K562 (cell line): ENCODE data around the gene GPR176. TPM values are rescaled to one million over a fixed set of nuclear protein-coding genes. Genes with fewer than 3 reads are reported as not detected.
A peak's percentile ranks its signal among the peaks of the same experiment; 100 is the strongest.

Experiments
- ATAC-seq: fragments of 200-7000 bp; cut with Tn5 transposase; 3 replicates; pipeline ENCODE4 v1.9.1; 2020; ENCODE audit warnings: moderate library complexity
- BruUV-seq: library from RNA; stranded (reverse); fragments of 400-500 nt; replicated peaks from 2 replicates; lab custom pipeline; 2021; lab: Mats Ljungman, UMichigan
- CTCF ChIA-PET: fragments of 300-600 bp; formaldehyde crosslinking; extraction: SDS; loops from one replicate; lab custom pipeline; 2021; ENCODE audit warnings: low intra/inter-chr PET ratio; lab: Yijun Ruan, JAX
- POLR2A ChIA-PET: fragments of 300-600, 350-650 bp; sonication (Branson Sonifier 250); formaldehyde crosslinking; extraction: SDS; loops from one replicate; lab custom pipeline; 2021; ENCODE audit warnings: antibody characterized with exemption, inconsistent platforms; lab: Yijun Ruan, JAX
- DNase-seq, 4 experiments: peaks; one replicate each; pipeline versions ENCODE4 v3.0.0 to v3.0.0-alpha.2; 2011 to 2018; ENCODE audit warnings: low spot score in 3 of 4, mixed read lengths in 3 of 4; ENCODE audit errors: extremely low read depth in 1 of 4
- FAIRE-seq: peaks from 2 replicates; lab custom pipeline; 2011; peaks lifted over from hg19 to GRCh38; lab: Jason Lieb, UNC
- H2AFZ ChIP-seq: 2 replicates; pipeline ENCODE4 v1.6.0; 2011; ENCODE audit warnings: low read depth, low read length, control low read depth, inconsistent platforms
- H3K27ac ChIP-seq: fragments of 200-600 bp; 3 replicates; pipeline ENCODE4 v1.8.0; 2011; ENCODE audit warnings: low read depth, mild to moderate bottlenecking, control low read depth, inconsistent platforms, low read length, moderate library complexity, mixed read lengths; ENCODE audit errors: extremely low read depth
- H3K27me3 ChIP-seq, 2 experiments: fragments of 300-600 bp in 1 of 2; 2 replicates in 1 of 2; 3 replicates in 1 of 2; pipeline versions ENCODE4 v1.6.0 to v1.8.0; 2011; ENCODE audit warnings: inconsistent platforms in 2 of 2, low read length in 2 of 2, mild to moderate bottlenecking in 1 of 2, mixed read lengths in 1 of 2, moderate library complexity in 1 of 2; ENCODE audit not compliant: control insufficient read depth in 2 of 2, insufficient read depth in 2 of 2
- H3K36me3 ChIP-seq: fragments of 300-600 bp; 3 replicates; pipeline ENCODE4 v1.8.0; 2011; ENCODE audit warnings: mild to moderate bottlenecking, low read length, inconsistent platforms; ENCODE audit not compliant: control insufficient read depth, insufficient read depth
- H3K4me1 ChIP-seq, 2 experiments: fragments of 200-600 bp in 1 of 2; replicated peaks in 1 of 2; 2 replicates in 1 of 2; 3 replicates in 1 of 2; pipeline versions ENCODE4 v1.5.1 to v1.8.0; 2011; ENCODE audit warnings: inconsistent platforms in 2 of 2, low read length in 2 of 2, mild to moderate bottlenecking in 1 of 2, mixed read lengths in 1 of 2, moderate library complexity in 1 of 2; ENCODE audit not compliant: control insufficient read depth in 2 of 2, insufficient read depth in 2 of 2
- H3K4me2 ChIP-seq: 2 replicates; pipeline ENCODE4 v1.6.1; 2011; ENCODE audit warnings: low read length, control low read depth, inconsistent platforms, mixed read lengths; ENCODE audit not compliant: insufficient read depth
- H3K4me3 ChIP-seq: fragments of 200-600 bp; sonication (generic), shearing (Covaris generic); 2 replicates; pipeline ENCODE4 v1.5.1; 2016; ENCODE audit warnings: control low read depth, inconsistent platforms
- H3K79me2 ChIP-seq: fragments of 200-600 bp; 3 replicates; pipeline ENCODE4 v1.8.0; 2011; ENCODE audit warnings: low read length, inconsistent platforms; ENCODE audit not compliant: control insufficient read depth, insufficient read depth
- H3K9ac ChIP-seq, 2 experiments: 2 replicates each; pipeline versions ENCODE4 v1.6.0 to v1.6.1; 2011; ENCODE audit warnings: low read depth in 2 of 2, low read length in 2 of 2, control low read depth in 1 of 2, inconsistent platforms in 1 of 2, mild to moderate bottlenecking in 1 of 2, mixed read lengths in 1 of 2; ENCODE audit not compliant: insufficient read depth in 1 of 2
- H3K9me1 ChIP-seq: one replicate; pipeline ENCODE4 v1.6.0; 2011; ENCODE audit warnings: inconsistent platforms, mild to moderate bottlenecking, low read length, moderate library complexity; ENCODE audit not compliant: control insufficient read depth, insufficient read depth
- H3K9me3 ChIP-seq: replicated peaks from 2 replicates; pipeline ENCODE4 v1.5.1; 2011; ENCODE audit warnings: low read depth, low read length, inconsistent platforms; ENCODE audit not compliant: control insufficient read depth, insufficient read depth
- H4K20me1 ChIP-seq: replicated peaks from 2 replicates; pipeline ENCODE4 v1.6.1; 2011; ENCODE audit warnings: low read length, inconsistent platforms, mixed read lengths; ENCODE audit not compliant: control insufficient read depth, insufficient read depth
- ARNT ChIP-seq, 2 experiments: fragments of 450-650 bp; IDR thresholded peaks; 2 replicates each; pipeline ENCODE4 v1.6.1; 2016; ENCODE audit warnings: mild to moderate bottlenecking in 1 of 2
- MECOM ChIP-seq: fragments of 250-450 bp; sonication (Bioruptor Pico); IDR thresholded peaks from 2 replicates; pipeline ENCODE4 v1.8.0; 2022; ENCODE audit warnings: inconsistent platforms
- MIER1 ChIP-seq: fragments of 450-650 bp; IDR thresholded peaks from 2 replicates; pipeline ENCODE4 v1.6.1; 2016; ENCODE audit warnings: antibody characterized with exemption, mild to moderate bottlenecking, low read depth
- NCOR1 ChIP-seq: fragments of 450-650 bp; IDR thresholded peaks from 2 replicates; pipeline ENCODE4 v1.6.1; 2016; ENCODE audit warnings: mild to moderate bottlenecking, moderate library complexity
- PPARD ChIP-seq: fragments of 250-450 bp; sonication (Bioruptor Pico); IDR thresholded peaks from 2 replicates; pipeline ENCODE4 v1.8.0; 2022; ENCODE audit warnings: inconsistent platforms, mild to moderate bottlenecking, moderate library complexity
- ZNF217 ChIP-seq: sonication (generic); formaldehyde crosslinking; IDR thresholded peaks from 2 replicates; pipeline ENCODE4 v1.8.0; 2022; ENCODE audit warnings: mild to moderate bottlenecking, missing genetic modification reagents
- WGBS: fragments of 100-300 bp; shearing (Covaris generic); methylation state at CpG from one replicate; pipeline ENCODE4 v1.1.6; 2016; ENCODE audit warnings: low coverage, mixed read lengths; ENCODE audit not compliant: insufficient coverage; ENCODE audit errors: missing lambda C conversion rate; 5-methylcytosine and 5-hydroxymethylcytosine counted together
- in situ Hi-C: fragments of 300-500 bp; cut with MboI; formaldehyde crosslinking; loops from 4 replicates; pipeline ENCODE4 v1.15.0; 2018; ENCODE audit warnings: inconsistent platforms, mixed read lengths
- intact Hi-C: fragments of 100-400 bp; cut with micrococcal nuclease; formaldehyde crosslinking; loops from 2 replicates; pipeline ENCODE4 v1.14.2; 2022
- polyA plus RNA-seq, 8 experiments: library from polyadenylated mRNA; depleted of rRNA in 4 of 8; stranded (reverse) in 5 of 8; unstranded in 3 of 8; fragments of >200 nt; fragmentation: Nextera tagmentation in 2 of 8; fragmentation: Illumina TruSeq in 1 of 8; extraction: Ambion mirVana in 2 of 8; extraction: Trizol in 1 of 8; gene quantifications; 2 replicates each; pipeline versions ENCODE4 v1.2.1 to v1.2.3, GENCODE V29; 2011 to 2014; ENCODE audit warnings: inconsistent platforms in 1 of 8, missing spikeins in 1 of 8
- total RNA-seq, 7 experiments: library from RNA; depleted of rRNA in 6 of 7; stranded (reverse); fragments of >200 nt in 6 of 7; fragmentation: Illumina TruSeq in 2 of 7; extraction: Trizol in 2 of 7; gene quantifications; 2 replicates each; pipeline versions ENCODE4 v1.2.1 to v1.2.3, GENCODE V29; 2011 to 2021; ENCODE audit warnings: low replicate concordance in 1 of 7
- TF ChIP-seq, protein P1 (sequence below), 2 experiments: fragments of 450-650 bp in 1 of 2; sonication (generic) in 1 of 2; formaldehyde crosslinking; conservative IDR thresholded peaks; 2 replicates each; pipeline versions ENCODE4 v1.4.0 to v1.8.1; 2020 to 2022; ENCODE audit warnings: mild to moderate bottlenecking in 1 of 2, missing genetic modification reagents in 1 of 2

Gene GPR176
- total and polyA plus RNA-seq, 9 of the 15 experiments (the other 6 are each of a cell fraction or from before 2014, with no cell fraction given), result 0.03 to 1.2 (median 0.76) TPM

DNA sequence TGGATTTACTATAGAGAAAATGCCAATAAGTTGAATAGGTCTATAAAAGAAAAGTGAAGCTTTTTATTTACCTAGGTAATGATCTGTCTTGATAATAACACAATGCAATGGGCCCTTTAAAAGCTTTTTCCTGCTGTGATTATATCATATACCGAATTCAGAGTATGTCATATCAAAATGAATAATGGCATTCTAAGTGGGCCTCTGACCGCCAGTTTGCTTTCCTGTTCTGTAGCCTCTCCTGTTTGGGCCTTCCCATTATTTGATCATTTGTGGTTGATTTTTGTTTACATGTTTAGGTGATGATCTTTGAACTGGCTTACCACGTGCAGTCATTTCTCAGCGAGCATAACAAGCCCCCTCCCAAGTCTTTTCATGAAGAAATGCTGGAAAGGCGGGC is 28.8 kb upstream of the GPR176 start:
- H3K4me1 ChIP-seq, result no peaks in the 10 kb centered on the region
- no peaks in the 10 kb centered on the region for H3K79me2 ChIP-seq
- FAIRE-seq, result no peak
- POLR2A ChIA-PET, result interaction anchor here (1.0 kb wide), 1 partner anchor 15 kb away, joined by 3 read pairs; the partner anchor contains the start of gene EIF2AK4
- CTCF ChIA-PET, result no interaction called here
- TF ChIP-seq MECOM (CRISPR knock-in tag) (no peak), ARNT (IDR thresholded peaks at IDR 0.05) (no peak), MIER1 (no peak)
- 61% methylated on average over 5 of the region's 5 CpGs for WGBS
- H3K27me3 ChIP-seq, result no peaks in the 10 kb centered on the region
- no peak overlapping the region for H3K4me3 ChIP-seq
- no peaks in the 10 kb centered on the region for H4K20me1 ChIP-seq
- no peak overlapping the region for H2AFZ ChIP-seq
- H3K9me1 ChIP-seq, result no peaks in the 10 kb centered on the region
- in situ Hi-C loops (no loop called here), intact Hi-C loops (no loop called here)
- peaks cover 57% of the 10 kb centered on the region for H3K36me3 ChIP-seq
- BruUV-seq, result no TSS peak
- no peak overlapping the region for H3K4me2 ChIP-seq
- no peak overlapping the region for H3K27ac ChIP-seq
- ATAC-seq, result no peak
- H3K9ac ChIP-seq, result no peak overlapping the region
- DNase-seq, result no peak
- H3K9me3 ChIP-seq, result no peaks in the 10 kb centered on the region

DNA sequence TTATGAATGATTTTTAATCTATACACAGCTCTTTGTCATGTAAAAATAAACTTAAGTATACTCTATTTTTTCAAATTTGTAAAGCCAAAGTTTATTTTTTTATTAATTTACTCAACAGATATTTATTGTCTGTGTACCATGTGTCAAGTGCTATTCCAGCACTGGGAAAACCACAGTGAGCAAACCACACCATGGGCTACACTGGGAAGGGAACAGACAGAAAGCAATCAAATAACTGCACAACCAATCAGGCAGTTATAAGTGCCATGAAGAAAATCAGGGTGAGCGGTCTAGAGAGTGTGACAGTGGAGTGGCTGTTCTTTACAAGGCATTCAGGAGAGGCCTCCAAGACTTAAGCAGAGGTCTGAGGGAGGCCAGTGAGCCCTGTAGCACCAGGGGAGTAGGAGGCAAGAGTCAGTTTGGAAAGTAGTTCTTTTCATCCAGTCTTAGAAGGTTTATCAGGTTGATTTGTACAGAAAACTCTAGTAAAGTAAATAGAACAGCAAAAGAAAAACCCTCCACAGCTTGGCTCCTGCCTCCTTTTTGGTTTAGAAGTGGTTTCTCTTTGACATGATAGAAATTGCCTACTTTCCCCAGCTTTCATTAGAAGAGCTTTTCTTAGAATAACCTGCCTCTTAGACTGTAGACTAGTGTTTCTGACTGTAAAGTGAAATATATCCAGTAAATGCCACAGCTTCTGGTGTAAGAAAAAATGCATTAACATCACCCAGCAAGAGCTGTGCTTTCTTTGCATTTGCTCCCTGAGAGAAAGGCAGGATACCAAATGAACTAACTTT is 27.5 kb upstream of the GPR176 start:
- POLR2A ChIA-PET, result interaction anchor here (0.9 to 1.0 kb wide), 2 partner anchors 12 to 14 kb away, joined by 3 to 10 read pairs; partner anchors contain the start of gene EIF2AK4
- no peaks in the 10 kb centered on the region for H3K9me3 ChIP-seq
- no TSS peak for BruUV-seq
- peaks cover 60% of the 10 kb centered on the region for H3K36me3 ChIP-seq
- H3K27ac ChIP-seq, result no peak overlapping the region
- FAIRE-seq (no peak), DNase-seq (no peak), ATAC-seq (peak; percentile 22; the same call in 1 of the 3 replicates)
- in situ Hi-C loops, result no loop called here
- no peak overlapping the region for H2AFZ ChIP-seq
- no peak overlapping the region for H3K9ac ChIP-seq
- no peak overlapping the region for H3K4me3 ChIP-seq
- 82% methylated on average over 1 of the region's 1 CpG for whole genome bisulfite sequencing
- H3K79me2 ChIP-seq, result no peaks in the 10 kb centered on the region
- intact Hi-C loops, result no loop called here
- no peaks in the 10 kb centered on the region for H3K27me3 ChIP-seq
- no peaks in the 10 kb centered on the region for H3K9me1 ChIP-seq
- no peaks in the 10 kb centered on the region for H4K20me1 ChIP-seq
- no peak for TF ChIP-seq ZNF217 (CRISPR knock-in tag)
- TF ChIP-seq PPARD (CRISPR knock-in tag), result no peak
- TF ChIP-seq NCOR1, result no peak
- TF ChIP-seq, protein P1, sequence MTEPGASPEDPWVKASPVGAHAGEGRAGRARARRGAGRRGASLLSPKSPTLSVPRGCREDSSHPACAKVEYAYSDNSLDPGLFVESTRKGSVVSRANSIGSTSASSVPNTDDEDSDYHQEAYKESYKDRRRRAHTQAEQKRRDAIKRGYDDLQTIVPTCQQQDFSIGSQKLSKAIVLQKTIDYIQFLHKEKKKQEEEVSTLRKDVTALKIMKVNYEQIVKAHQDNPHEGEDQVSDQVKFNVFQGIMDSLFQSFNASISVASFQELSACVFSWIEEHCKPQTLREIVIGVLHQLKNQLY (CRISPR knock-in tag; conservative IDR thresholded peaks at IDR 0.05), result no peak
- CTCF ChIA-PET, result no interaction called here
- no peaks in the 10 kb centered on the region for H3K4me1 ChIP-seq
- no peak overlapping the region for H3K4me2 ChIP-seq
